Measurements from ENCODE around the gene NLRP6.
A peak's percentile ranks its signal among the peaks of the same experiment; 100 is the strongest.
"Not testable (repeated sequence)": the region's sequence is repeated elsewhere in the genome, so short reads cannot be mapped to it uniquely, and the experiment has no call there.

NLRP6 gene

DNA sequence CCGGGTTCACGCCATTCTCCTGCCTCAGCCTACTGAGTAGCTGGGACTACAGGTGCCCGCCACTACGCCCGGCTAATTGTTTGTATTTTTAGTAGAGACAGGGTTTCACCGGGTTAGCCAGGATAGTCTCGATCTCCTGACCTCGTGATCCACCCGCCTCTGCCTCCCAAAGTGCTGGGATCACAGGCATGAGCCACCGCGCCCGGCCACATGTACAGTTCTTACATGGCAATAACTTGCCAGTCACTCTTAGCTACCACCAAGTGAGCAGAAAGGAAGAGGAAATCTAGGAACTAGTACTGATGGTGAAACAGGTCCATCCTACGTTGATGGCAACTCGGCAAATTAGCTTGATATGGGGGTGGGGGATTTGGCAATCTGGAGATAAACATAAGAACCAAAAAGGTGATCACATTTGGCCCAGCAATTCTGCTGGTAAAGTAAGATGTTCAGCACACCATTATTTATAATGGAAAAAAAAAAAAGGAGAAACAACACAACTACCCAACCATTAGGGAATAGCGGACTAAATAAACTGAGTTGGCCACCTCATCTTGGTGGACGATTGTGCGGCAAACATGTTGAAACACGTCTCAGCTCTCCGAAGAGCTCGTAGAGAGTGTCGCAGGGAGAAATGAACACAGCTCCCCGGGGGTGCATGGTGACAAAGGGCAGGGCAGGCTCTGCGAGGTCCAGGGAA lies 5.3 kb downstream of the NLRP6 start:
- no peaks in the 10 kb centered on the region for H3K9me3 Mint-ChIP-seq
- H3K27ac Mint-ChIP-seq = peak overlapping the region; percentile 51
- DNase-seq (no peak), ATAC-seq (no peak)
- peaks cover 58% of the 10 kb centered on the region for H3K4me1 Mint-ChIP-seq
- H3K36me3 Mint-ChIP-seq (ENCODE audit: low read depth) = peaks cover 3% of the 10 kb centered on the region
- peaks cover 36% of the 10 kb centered on the region for H3K27me3 Mint-ChIP-seq
- H3K4me3 Mint-ChIP-seq = peak overlapping the region; percentile 70

DNA sequence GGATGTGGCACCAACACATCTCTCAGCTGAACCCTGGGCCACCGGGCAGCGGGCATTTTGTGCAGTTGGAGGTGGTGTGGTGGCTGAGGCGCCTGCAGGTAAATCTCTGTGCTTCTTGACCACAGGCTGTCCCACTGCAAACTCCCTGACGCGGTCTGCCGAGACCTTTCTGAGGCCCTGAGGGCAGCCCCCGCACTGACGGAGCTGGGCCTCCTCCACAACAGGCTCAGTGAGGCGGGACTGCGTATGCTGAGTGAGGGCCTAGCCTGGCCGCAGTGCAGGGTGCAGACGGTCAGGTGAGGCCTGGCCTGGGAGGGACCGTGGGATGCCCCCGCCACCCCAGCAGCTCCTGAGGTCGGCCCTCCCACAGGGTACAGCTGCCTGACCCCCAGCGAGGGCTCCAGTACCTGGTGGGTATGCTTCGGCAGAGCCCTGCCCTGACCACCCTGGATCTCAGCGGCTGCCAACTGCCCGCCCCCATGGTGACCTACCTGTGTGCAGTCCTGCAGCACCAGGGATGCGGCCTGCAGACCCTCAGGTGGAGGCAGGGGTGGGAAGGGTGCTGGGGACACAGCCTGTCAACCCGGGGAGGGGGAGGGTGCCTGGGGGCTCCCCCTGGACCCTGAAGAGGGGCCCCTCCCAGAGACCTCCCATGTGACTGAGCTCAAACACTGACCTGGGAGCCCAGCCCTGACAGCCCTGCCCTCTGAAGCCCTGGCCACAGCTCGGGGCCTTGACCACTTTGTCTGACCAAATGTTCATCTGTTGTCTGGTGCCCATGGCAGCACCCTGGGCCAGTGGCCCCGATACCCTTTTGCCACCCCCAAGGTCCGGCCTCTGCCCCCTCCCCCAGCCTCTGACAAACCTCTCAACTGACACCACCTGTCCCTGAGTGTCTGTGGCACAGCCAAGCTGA lies 6.2 kb downstream of the NLRP6 start:
- H3K36me3 Mint-ChIP-seq (ENCODE audit: low read depth) = peaks cover 3% of the 10 kb centered on the region
- DNase-seq = peak; percentile 8
- H3K4me1 Mint-ChIP-seq = peaks cover 55% of the 10 kb centered on the region
- H3K27me3 Mint-ChIP-seq = peaks cover 33% of the 10 kb centered on the region
- no peak overlapping the region for H3K27ac Mint-ChIP-seq
- no peak overlapping the region for H3K4me3 Mint-ChIP-seq
- no peak for ATAC-seq
- H3K9me3 Mint-ChIP-seq = no peaks in the 10 kb centered on the region

DNA sequence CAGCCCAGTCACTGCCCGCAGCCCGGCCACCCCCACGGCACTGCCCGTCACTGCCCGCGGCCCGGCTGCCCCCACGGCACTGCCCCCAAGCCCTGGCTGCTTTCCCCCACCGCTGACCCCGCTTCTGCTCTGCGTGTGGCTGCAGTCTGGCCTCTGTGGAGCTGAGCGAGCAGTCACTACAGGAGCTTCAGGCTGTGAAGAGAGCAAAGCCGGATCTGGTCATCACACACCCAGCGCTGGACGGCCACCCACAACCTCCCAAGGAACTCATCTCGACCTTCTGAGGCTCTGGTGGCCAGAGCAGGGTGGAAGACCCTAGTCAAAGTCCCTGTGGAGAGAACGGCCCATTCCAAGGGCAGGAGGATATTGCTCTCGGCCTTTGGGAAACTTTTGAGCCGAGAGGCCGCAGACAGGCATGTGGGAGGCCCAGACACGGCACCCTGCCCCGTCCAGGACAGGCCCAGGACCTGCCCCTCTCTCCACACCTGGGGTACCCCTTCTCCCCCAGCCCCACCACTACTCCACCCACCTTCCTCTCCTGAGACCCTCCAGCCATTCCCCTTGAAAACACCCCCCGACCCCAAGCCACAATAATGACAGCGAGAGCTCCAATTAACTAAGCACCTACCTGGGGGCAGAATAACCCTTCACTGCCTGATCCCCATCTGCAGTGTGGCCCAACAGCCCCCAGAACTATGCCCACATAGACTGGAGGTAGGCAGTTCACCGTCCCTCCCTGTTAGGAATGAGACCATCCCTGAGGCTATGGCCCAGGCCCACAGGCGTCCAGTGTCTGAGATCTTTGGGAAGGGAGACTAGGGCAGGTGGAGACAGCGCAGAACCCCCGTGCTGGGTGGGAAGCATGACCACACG lies 7.0 kb downstream of the NLRP6 start:
- Mint-ChIP-seq H3K4me3 (no peak overlapping the region), H3K27me3 (peaks cover 31% of the 10 kb centered on the region), H3K36me3 (ENCODE audit: low read depth) (peaks cover 3% of the 10 kb centered on the region), H3K27ac (no peak overlapping the region), H3K4me1 (peaks cover 58% of the 10 kb centered on the region), H3K9me3 (no peaks in the 10 kb centered on the region)
- DNase-seq (no peak), ATAC-seq (no peak)

DNA sequence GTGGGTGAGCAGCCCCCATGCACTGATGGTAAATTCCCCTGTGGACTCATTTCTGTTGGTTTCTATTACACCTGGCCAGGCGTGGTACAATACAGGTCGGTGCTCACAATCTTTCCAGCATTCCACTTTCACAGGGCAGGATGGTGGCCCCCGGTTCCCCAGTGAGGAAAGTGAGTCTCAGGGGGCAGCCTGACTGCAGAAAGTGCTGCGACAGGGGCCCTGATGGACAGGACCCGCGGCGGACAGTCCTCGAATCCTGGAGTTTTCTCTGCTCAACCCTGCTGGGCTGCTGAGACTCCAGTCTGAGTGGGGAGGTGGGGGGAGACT lies 7.7 kb downstream of the NLRP6 start:
- Mint-ChIP-seq H3K27me3 (peaks cover 29% of the 10 kb centered on the region), H3K9me3 (no peaks in the 10 kb centered on the region), H3K4me1 (peaks cover 60% of the 10 kb centered on the region), H3K36me3 (ENCODE audit: low read depth) (peaks cover 3% of the 10 kb centered on the region), H3K27ac (no peak overlapping the region), H3K4me3 (no peak overlapping the region)
- DNase-seq = no peak
- no peak for ATAC-seq

DNA sequence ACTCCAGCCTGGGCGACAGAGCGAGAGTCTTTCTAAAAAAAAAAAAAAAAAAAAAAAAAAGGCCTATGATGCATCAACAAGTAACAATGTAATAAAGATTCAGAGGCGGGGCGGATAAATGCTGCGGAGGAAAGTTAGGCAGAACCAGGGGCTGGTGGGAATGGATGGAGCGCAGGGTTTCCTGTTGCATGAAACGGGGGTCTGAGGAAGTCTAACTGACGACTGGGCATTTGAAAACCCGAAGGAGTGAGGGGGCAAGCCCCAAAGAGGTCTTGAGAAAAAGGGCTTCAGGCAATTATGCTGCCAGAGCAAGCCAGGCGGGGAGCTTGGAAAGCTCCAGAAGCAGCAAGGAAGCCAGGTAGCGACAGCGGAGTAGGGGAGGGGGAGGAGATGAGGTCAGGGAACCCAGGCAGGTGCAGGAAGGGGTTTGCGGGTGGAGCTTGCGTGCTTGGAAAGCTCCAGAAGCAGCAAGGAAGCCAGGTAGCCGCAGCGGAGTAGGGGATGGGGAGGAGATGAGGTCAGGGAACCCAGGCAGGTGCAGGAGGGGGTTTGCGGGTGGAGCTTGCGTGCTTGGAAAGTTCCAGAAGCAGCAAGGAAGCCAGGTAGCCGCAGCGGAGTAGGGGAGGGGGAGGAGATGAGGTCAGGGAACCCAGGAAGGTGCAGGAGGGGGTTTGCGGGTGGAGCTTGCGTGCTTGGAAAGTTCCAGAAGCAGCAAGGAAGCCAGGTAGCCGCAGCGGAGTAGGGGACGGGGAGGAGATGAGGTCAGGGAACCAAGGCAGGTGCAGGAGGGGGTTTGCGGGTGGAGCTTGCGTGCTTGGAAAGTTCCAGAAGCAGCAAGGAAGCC lies 9.0 kb downstream of the NLRP6 start:
- H3K4me3 Mint-ChIP-seq = peak overlapping the region; percentile 89
- not testable (repeated sequence) for DNase-seq; ATAC-seq; H3K36me3 Mint-ChIP-seq (ENCODE audit: low read depth); H3K9me3 Mint-ChIP-seq
- H3K27me3 Mint-ChIP-seq = peaks cover 15% of the 10 kb centered on the region
- H3K27ac Mint-ChIP-seq = peak overlapping the region; percentile 80
- H3K4me1 Mint-ChIP-seq = peaks cover 54% of the 10 kb centered on the region

DNA sequence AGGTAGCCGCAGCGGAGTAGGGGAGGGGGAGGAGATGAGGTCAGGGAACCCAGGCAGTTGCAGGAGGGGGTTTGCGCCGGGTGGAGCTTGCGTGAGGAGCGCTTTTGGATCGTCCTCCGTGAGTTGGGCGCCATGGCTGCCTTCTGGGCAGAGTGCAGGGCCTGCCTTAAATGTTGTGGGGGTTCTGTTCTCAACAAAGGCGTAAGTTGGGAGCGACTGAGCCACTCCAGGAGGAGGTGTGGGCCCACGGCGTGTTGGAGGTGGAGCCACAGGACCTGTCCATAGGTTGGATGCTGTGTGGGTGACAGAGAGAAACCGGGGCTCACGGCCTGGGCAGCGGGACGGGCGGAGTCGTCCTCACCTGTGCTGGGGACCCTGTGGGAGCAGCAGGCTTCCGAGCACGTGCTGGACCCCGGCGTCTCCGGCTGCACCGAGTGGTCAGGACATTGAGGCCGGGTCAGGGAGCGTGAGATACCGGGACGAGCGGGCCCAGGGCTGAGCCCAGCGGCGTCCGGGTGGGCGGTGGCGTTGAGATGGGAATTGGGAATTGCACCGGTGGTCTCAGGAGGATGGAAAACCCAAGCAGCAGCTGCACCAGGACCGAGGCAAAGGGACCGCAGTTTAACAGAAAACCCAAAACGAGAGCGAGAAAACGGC lies 9.7 kb downstream of the NLRP6 start:
- peak; percentile 25 for ATAC-seq
- Mint-ChIP-seq H3K4me3 (peak overlapping the region; percentile 89), H3K4me1 (peaks cover 47% of the 10 kb centered on the region), H3K27ac (peak overlapping the region; percentile 93), H3K27me3 (peaks cover 8% of the 10 kb centered on the region), H3K36me3 (ENCODE audit: low read depth) (peaks cover 10% of the 10 kb centered on the region), H3K9me3 (no peaks in the 10 kb centered on the region)
- DNase-seq = no peak

DNA sequence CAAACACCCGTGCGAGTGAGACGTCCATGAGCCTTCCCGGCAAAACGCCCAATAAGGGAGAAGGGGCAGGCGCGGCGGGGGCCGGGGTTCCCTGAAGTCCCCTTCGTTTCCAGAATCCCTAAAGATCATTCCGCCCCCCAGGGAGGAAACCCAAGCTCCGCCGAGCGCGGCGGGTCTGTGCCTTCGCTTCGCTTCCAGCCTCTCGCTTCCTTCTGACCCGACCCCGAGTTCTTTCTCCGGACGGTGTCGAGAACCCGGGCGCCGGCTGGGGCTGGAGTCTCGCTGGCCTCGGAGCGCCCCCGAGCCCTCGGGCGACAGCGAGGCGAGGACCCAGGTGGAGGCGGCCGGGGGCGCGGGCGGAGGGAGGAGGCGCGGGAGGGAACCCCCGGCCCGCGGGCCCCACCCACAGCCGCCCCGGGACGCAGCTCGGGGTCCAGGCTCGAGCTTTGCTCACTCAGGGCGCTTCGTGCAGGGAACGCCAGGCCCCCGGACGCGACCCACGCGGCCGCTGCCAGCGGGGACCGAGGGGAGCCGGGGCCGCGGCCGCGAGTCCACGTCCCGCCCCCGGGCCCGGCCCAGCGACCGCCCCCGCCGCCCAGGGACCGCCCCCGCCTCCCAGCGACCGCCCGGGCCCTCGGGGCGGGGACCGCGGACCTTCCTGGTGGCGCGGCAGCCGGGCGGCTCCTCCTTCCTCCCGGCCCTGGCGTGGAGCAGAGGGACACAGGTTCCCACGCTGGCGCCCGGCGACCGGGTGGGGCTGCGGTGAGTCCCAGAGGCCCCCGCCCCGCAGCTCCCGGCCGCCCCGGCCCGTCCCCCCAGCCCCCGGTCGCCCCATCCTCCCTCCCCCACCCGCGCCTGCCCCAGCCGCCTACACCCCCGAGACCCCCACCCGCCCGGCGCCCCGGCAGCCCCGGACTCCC lies 10.5 kb downstream of the NLRP6 start, which contains the start of gene PGGHG:
Gene PGGHG, plus strand, starts transcription at position 649 of the 920 bp plus-strand sequence. CDS start 691 bp downstream, outside the sequence.
- ATAC-seq (peak; percentile 17), DNase-seq (peak; percentile 64)
- peaks cover 10% of the 10 kb centered on the region for H3K36me3 Mint-ChIP-seq (ENCODE audit: low read depth)
- H3K9me3 Mint-ChIP-seq = no peaks in the 10 kb centered on the region
- H3K27me3 Mint-ChIP-seq = peaks cover 4% of the 10 kb centered on the region
- H3K27ac Mint-ChIP-seq = peak within 1 kb of the TSS; percentile 93
- H3K4me3 Mint-ChIP-seq = peak within 1 kb of the TSS; percentile 89
- peaks cover 41% of the 10 kb centered on the region for H3K4me1 Mint-ChIP-seq

DNA sequence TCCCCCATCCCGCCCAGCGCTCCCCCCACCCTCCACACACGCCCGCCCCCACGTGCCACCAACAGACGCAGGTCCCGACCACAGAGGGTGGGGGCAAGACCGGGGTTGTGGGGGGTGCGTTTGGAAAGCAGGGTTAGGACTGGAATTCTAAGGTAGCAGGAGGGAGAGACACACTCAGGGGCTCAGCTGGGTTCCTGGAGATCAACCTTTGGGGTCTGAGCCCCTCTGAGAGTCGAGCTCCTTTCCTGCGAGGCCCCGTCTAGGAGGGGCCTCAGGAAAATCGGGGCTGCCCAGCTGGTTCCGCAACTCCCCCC lies 11.1 kb downstream of the NLRP6 start:
- peaks cover 10% of the 10 kb centered on the region for H3K36me3 Mint-ChIP-seq (ENCODE audit: low read depth)
- DNase-seq (no peak), ATAC-seq (no peak)
- peak overlapping the region; percentile 67 for H3K4me3 Mint-ChIP-seq
- peak overlapping the region; percentile 69 for H3K27ac Mint-ChIP-seq
- H3K9me3 Mint-ChIP-seq = no peaks in the 10 kb centered on the region
- peaks cover 3% of the 10 kb centered on the region for H3K27me3 Mint-ChIP-seq
- peaks cover 40% of the 10 kb centered on the region for H3K4me1 Mint-ChIP-seq

DNA sequence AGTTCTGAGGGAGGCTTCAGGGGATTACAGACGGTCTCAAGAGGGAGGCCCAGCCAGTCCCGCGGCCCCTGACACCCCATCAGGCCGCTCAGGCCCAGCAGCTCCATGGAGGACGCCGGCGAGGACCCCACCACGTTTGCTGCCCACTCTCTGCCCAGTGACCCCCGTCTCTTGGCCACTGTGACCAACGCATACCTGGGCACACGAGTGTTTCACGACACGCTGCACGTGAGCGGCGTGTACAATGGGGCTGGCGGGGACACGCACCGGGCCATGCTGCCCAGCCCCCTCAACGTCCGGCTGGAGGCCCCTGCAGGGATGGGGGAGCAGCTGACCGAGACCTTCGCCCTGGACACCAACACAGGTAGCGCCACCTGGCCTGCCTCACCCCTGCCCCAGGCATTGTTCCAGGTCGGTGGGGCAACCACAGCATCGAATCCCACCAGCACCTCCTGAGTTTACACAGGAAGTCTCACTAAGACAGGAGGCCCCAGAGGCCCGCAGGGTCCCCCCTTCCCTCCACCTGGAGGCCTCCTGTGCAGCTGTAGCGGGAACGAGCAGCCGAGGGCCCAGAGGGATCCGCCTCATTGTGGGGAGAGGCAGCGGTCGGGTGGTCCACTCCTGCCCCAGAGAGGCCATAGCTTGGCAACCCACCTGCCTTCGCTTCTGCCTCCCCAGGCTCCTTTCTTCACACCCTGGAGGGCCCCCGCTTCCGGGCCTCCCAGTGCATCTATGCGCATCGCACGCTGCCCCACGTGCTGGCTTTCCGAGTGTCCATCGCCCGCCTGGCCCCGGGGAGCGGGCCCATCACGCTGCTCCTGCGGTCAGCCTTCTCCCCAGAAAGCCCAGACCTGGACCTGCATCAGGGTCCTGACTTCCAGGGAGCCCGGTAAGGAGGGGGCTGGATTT lies 11.8 kb downstream of the NLRP6 start:
- peak overlapping the region; percentile 67 for H3K4me3 Mint-ChIP-seq
- H3K4me1 Mint-ChIP-seq = peaks cover 40% of the 10 kb centered on the region

DNA sequence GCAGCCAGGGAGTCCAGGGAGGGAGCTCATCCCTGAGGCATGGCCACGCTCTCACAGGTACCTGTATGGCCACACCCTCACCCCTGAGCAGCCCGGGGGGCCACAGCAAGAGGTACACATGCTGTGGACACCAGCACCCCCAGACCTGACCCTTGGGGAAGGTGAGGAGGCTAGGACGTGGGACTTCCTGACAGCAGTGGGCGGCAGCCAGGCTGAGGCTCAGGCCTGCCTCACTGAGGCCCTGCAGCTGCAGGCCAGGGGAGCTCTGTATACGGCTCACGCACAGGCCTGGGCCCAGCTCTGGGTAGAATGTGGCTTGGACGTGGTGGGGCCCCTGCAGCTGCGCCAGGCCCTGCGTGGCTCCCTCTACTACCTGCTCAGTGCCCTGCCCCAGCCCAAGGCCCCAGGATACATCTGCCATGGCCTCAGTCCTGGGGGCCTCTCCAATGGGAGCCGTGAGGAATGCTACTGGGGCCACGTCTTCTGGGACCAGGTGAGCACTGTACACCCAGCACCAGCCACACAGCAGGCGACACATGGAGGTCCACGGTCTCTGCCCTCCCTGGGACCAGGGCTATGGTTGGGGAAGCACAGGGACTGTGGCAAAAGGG lies 12.5 kb downstream of the NLRP6 start:
- peaks cover 3% of the 10 kb centered on the region for H3K27me3 Mint-ChIP-seq
- DNase-seq = no peak
- ATAC-seq = no peak

More for the DNA sequence above, 11.8 kb downstream of the NLRP6 start:
- peaks cover 10% of the 10 kb centered on the region for H3K36me3 Mint-ChIP-seq (ENCODE audit: low read depth)
- peaks cover 3% of the 10 kb centered on the region for H3K27me3 Mint-ChIP-seq
- ATAC-seq (no peak), DNase-seq (no peak)
- peak overlapping the region; percentile 69 for H3K27ac Mint-ChIP-seq
- no peaks in the 10 kb centered on the region for H3K9me3 Mint-ChIP-seq

DNA sequence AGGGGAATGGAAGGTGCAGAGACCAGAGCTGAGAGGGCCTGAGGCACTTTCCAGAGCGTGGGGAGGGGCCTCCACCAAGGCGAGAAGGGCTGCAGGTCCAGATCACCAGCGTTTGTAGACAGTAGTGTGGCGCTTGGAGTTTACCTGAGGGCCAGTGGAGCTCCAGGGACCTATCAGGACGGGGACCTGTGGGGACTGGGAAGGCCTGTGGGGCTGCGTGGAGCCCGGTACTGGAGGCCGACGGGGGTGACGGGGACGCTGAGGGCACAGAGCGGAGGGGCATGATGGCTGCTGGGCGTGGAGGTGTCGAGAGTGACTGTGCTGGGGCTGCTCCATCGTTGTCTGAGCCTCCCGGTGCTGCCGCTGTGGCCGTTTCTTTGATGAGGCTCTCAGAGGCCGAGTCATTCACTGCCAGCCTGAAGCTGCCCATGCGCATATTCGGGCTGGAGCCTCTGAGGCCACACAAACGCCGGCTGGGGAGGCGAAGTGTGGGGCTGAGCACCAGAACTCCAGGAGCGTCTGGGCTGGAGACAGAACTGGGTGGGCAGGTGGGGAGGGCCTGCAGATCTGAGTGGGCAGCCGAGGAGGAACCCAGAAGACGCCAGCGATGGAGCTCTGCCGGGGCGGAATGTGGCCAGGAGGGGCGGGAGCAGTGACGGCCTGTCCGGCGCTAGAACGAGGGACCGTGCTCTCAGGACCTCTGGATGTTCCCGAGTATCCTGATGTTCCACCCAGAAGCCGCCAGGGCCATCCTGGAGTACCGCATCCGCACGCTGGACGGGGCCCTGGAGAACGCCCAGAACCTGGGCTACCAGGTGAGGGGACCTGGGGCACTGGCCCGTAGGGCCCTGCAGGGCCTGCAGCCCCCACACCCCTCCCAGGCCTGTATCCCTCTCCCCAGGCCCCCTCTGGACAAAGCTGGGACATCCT lies 13.3 kb downstream of the NLRP6 start:
- Mint-ChIP-seq H3K9me3 (no peaks in the 10 kb centered on the region), H3K4me1 (peaks cover 30% of the 10 kb centered on the region), H3K27me3 (peaks cover 3% of the 10 kb centered on the region), H3K27ac (peak overlapping the region; percentile 54), H3K4me3 (peak overlapping the region; percentile 67), H3K36me3 (ENCODE audit: low read depth) (peaks cover 10% of the 10 kb centered on the region)
- DNase-seq (no peak), ATAC-seq (no peak)

More for the DNA sequence above, 12.5 kb downstream of the NLRP6 start:
- H3K9me3 Mint-ChIP-seq = no peaks in the 10 kb centered on the region
- H3K27ac Mint-ChIP-seq = peak overlapping the region; percentile 54
- H3K4me3 Mint-ChIP-seq = peak overlapping the region; percentile 67
- peaks cover 36% of the 10 kb centered on the region for H3K4me1 Mint-ChIP-seq
- peaks cover 10% of the 10 kb centered on the region for H3K36me3 Mint-ChIP-seq (ENCODE audit: low read depth)

Data from activated naive CD8-positive, alpha-beta T cell treated with anti-CD3 and anti-CD28 coated beads, Interleukin-2, amount 50 U/mL, for 24 hours (primary cell).